GM18868 (cell line): ENCODE results near the gene KCNJ10.
"Not testable (repeated sequence)": the region's sequence is repeated elsewhere in the genome, so short reads cannot be mapped to it uniquely, and the experiment has no call there.

ENCODE experiments used
- ATAC-seq: cut with Tn5 transposase; IDR thresholded peaks from one replicate; pipeline ENCODE4 v1.9.1; 2021; ENCODE audit warnings: mild to moderate bottlenecking, moderate library complexity; ENCODE audit not compliant: unreplicated experiment

KCNJ10 gene

DNA sequence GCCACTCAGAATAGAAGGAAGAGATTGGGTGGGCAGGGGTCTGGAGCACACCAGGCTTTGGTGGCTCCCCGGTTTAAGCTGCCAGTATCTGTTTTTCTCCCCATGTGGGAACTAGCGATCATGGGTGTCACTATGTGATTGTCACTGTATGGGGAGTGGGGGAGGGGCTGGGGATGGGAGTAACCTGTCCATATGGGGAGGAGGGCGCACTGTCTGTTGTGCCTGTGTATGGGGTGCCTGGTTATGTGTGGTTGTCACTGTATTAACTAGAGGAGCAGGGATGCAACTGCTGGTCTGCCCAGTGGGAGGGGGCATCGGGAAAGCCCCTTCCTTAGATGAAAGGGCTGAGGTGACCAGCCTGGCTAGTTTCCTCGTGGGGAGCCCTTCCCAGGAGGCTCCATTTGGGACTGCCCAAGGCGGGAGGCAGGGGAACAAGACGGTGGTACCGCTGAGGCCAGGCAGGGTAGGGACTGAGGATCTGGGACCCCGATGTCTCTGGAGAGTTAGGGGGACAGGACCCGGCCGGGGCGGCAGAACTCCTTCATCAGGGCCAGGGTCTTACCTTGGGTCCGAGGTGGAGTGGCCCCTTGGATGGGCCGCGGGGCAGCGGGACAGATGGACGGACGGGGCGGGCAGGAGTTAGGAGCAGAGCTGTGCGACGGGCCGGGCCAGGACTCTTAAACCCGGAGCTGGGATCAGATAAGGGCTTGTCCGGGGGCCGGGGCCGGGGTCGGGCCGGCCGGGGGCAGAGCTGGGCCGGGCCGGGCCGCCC, at the start of gene KCNJ10:
KCNJ10 (minus strand) TSS at position 701 of the 772 bp plus-strand sequence. CDS start 27,628 bp downstream, outside the sequence.
- ATAC-seq, result peak; percentile 8

DNA sequence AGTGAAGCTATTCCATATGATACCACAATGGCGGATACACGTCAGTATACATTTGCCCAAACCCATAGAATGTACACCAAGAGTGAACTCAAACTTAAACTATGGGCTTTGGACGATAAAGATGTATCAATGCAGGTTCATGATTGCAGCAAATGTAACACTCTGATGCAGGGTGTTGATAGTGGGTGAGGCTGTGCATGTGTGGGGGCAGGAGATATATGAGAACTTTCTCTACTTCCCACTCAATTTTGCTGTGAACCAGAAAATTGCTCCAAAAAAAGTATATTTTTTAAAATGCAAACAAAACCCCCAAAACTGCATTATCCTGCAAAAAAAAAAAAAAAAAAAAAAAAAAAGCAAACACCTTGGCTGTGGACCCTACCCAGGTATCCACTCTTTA, 49.0 kb upstream of the KCNJ10 start:
- no peak for ATAC-seq

DNA sequence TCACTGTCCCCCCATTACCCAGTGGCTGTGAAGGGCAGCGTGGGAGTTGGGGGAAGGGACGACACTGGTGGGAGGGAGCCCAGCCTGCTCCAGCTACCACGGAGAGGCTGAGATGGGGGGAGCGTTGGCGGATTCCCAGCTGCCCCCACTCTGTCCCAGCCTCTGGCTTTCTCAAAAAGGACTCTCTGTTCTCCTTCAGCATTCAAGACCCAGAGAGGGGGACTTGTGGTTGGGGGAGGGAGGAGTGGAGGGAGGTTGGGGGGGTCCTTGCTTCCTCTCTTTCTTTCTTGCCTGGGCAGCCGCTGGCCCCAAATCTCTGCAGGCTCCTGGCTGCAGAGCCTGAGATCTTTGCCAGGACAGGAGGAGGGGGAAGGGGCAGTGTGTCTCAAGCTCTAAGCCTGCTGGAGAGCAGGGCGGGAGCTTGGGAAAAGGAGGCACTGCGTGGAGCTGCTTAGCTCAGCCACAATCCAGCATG, 47.8 kb upstream of the KCNJ10 start:
- no peak for ATAC-seq

DNA sequence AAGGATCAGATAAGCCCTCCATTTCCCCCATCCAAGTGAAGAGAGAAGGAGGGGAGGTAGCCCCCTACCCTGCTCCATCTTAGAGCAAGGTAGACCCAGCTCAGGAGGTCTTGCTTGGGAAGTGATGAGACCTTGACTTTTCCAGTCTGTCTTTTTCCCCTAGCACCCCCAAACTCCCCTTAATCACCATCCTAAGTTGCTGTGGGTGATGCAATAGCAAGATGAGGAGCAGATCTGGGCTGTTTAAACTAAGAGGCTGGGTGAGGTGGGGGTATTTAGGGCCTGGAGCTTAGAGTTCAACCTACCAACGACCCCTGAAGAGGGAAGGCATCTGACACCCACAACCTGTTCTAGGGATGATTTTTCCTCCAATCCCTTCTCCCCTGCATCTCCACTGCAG, 47.3 kb upstream of the KCNJ10 start:
- no peak for ATAC-seq

DNA sequence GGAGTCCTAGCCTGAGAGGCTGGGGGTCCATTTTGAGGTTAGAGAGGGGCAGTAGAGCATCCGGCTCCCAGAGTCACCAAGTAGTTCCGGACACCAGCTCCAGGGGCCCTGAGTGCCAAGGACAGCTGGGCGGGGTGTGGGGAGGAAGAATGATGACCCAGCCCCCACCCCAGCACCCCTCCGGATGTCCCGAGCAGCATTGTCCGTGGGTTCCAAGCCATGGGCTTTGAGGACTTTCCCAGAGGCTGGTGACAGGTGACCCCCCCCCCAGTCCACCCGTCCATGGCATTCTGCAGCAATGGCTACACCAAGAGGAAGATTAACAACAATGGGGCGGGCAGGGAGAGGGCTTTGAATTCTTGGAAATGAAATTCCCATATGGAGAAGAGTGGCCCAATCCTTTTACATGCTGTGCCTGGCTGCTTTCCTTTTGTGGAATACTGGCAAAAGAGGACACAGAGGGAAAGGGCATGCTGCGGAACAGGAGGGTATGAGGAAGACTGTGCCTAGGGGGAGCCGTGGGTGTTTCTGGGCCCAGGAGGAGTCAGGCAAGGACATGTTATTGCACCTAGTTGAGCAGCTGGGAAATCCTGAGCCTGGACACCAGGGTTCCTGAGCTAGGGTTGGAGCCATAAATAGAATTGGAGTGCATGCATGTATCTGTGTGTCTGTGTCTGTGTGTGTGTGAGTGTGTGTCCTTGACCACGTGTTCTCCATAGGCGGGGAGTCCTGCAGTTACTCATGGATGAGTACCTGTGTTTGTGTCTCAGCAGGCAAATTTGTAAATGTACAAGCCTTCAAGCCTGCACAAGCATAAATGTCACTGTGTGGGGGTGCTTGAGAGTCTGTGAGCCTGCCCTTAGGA, 46.6 kb upstream of the KCNJ10 start:
- ATAC-seq, result no peak

DNA sequence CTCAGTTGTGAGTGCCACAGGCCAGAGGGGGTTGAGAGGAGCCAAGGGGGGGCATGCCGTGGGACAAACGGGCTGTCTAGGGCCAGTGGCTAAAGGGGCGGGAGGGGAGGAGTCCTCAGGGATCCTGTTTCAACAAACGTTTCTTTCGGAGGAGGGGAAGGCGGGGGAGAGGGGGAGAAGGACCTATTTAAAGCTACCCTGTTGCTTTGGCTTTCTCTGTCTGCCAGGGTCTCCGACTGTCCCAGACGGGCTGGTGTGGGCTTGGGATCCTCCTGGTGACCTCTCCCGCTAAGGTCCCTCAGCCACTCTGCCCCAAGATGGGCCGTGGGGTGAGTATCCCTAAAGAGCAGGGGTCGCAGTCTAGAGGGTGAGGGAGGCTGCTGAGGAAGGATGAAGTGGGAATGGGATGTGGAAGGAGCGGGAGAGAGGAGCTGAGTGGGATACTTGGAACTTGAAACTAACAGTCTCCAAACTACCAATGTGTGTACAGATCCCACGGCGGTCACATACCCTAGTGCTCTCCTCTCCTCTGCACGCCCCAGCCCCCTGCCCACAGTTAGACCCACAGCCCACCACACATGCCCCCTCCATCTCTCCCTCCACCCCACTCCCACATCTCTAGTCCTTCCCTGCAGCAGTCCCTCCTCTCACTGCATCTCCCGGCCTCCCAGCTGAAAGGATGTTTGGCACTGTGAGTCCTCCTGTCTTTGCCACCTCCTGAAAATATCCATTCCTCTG, 45.8 kb upstream of the KCNJ10 start, which contains the start of gene ATP1A2:
ATP1A2 (plus strand) TSS at position 215 of the 738 bp plus-strand sequence; CDS start at position 318, 103 bp downstream.
- ATAC-seq, result no peak

DNA sequence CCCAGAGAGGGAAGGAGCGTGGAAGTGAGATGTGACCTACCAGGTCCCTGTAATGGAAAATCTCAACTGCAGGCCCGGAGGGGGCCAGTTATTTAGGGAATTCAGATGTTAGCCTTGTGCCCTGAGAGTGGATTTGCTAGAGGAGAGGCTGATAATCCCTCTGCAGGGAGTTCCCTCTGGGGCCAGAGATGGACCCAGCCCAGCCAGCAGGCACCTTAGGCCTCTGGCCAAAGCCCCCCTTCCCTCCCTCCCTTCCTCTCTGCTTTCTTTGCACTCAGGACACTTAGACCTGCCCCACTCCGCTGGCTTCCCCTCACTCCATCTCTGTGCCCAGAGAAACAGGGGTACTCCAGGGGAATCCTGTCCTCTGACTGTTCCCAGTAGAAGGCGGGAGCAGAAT, 44.1 kb upstream of the KCNJ10 start:
- ATAC-seq, result no peak

DNA sequence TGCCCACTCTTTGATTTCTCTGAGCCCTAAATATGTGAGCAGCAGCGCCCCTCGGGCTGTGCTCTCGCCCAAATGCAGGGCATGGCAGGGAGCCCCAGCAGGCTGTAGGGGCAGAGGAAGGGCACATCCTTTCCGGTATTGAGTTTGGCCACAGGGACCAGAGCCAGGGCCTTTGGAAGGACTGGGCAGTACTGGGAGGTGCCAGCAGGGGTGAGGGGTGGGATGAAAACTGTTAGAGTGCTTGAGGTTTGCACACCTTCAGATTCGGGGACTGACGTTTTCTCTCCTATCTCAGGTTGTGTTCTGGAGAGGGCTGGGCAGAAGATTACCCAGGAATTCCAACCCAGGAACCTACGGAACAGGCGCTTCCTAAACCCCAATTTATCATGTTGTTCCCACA, 43.4 kb upstream of the KCNJ10 start:
- ATAC-seq, result no peak

DNA sequence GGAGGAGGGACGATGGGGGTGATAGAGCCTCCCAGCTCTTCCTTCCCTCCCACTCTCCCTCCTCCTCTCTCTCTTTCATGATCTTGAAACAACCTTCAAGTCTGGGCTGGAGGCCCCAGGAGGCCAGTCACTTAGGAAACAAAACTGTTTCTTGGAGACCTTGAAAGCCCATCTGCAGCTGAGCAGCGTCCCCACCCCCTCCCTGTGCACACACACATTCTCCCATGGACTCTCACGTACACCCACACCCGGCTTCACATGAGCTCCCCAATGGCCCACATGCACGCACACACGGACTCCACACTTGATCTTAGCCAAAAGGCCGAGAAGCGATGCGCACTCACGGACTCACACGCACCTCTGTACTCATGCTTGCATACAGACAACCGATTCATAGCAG, 42.4 kb upstream of the KCNJ10 start:
- no peak for ATAC-seq

DNA sequence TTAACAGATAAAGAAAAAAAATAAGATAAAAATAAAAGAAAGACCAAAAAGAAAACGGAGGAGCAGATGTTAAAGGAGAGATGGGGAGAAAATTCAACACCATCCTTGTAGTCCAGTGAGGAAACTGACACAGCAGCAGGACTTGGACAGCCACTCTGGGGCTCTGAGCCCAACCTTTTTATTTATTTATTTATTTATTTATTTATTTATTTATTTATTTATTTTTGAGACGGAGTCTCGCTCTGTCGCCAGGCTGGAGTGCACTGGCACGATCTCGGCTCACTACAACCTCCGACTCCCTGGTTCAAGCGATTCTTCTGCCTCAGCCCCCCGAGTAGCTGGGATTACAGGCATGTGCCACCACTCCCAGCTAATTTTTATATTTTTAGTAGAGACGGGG, 41.5 kb upstream of the KCNJ10 start:
- ATAC-seq, result not testable (repeated sequence)

DNA sequence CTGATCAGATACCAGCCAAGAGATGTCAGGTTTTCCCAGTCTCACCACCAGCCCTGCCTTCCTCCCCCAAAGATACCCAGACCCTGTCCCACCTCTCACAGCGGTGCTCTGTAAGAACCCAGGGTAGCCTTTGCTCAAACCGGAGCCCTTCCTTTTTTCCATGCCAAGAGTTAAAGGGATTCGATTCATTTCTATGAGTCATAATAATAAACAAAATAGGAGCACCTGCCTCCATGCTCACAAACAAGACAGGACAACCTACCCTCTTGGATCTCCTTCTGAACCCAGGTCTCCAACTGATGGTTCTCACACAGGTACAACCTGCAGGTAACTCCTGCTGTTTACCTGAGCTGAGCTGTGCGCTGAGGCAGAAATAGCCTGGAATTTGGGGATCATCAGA, 39.7 kb upstream of the KCNJ10 start:
- ATAC-seq, result no peak

DNA sequence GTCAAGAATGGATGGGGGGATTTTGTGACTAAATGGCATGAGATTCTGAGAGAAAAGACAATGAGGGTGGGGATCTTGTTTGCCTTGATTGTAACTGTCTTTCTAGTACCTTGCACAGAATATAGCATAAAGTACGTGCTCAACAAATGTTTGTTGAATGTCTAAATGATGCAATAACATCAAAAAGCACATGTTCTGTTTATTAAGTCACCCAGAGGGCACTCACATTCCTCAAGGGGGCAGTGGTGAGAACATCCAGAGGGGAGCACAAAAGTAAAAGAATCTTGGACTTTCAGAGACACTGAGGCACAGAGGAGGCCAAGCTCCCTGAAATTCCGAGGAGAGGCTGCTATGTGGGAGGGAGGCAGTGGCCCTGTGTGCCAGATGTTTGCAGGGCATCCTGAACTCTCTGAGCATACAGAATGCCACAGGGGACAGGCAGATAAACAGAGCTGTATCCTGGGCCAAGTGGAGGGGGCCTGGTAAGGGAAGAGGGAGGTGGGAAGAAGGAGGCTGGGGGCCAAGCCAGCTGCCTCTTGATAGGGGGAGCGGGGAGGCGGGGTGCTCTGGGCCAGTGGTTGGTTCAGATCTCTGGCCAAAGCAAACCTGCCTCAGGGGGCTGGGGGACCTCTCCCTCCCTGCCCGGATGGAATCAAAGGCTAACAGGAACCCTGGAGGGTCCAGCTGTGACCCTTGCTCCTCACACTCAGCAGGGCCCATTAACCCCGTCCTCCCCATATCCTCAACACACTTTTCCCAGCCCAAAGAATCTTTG, 39.1 kb upstream of the KCNJ10 start:
- ATAC-seq, result no peak

DNA sequence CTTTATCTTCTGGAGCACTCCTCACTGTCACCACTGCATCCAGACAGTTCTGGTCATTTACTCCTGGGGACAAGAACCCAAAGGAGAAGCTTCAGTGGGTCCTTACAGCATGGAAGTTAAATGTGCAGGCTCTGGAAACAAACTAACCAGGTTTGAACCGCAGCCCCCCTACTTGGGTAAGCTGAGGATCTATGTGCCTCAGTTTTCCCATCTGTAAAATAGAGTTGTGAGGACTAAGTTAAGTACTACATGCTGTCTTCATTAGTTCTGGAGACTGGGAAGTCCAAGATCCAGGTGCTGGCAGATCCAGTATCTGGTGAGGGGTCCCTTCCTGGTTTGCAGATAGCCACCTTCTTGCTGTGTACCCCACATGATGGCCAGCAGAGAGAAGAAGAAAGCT, 37.6 kb upstream of the KCNJ10 start:
- no peak for ATAC-seq

DNA sequence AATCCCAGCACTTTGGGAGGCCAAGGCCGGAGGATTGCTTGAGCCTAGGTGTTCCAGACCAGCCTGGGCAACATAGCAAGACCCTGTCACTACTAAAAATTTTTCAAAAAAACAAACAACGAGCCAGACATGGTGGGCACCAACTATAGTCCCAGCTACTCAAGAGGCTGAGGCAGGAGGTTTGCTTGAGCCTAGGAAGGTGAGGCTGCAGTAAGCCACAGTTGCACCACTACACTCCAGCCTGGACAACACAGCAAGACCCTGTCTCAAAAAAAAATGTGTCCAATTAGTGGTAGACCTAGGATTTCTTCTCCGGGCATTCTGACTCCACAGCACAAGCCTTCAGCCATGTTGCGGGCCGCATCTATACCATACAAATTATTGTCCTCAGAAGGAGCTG, 35.2 kb upstream of the KCNJ10 start:
- ATAC-seq, result no peak

DNA sequence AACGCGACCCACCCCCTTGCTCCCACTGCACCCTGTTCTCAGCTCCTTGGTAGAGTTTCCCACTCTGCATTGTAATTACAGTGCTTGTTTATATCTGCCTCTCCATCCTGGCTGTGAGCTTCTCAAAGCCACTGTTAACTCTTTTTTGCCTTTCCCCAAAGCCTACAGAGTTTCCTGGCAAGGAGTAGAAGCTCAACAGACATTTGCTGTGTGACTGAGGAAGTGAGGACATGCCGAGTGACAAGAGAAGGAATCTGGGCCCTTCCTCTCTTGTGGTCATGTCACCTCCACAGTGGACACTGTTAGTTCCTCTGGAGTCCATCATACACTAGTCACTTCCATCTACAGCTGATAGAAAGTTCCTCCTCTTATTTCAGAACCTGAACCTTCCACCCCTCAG, 34.5 kb upstream of the KCNJ10 start:
- ATAC-seq, result no peak

DNA sequence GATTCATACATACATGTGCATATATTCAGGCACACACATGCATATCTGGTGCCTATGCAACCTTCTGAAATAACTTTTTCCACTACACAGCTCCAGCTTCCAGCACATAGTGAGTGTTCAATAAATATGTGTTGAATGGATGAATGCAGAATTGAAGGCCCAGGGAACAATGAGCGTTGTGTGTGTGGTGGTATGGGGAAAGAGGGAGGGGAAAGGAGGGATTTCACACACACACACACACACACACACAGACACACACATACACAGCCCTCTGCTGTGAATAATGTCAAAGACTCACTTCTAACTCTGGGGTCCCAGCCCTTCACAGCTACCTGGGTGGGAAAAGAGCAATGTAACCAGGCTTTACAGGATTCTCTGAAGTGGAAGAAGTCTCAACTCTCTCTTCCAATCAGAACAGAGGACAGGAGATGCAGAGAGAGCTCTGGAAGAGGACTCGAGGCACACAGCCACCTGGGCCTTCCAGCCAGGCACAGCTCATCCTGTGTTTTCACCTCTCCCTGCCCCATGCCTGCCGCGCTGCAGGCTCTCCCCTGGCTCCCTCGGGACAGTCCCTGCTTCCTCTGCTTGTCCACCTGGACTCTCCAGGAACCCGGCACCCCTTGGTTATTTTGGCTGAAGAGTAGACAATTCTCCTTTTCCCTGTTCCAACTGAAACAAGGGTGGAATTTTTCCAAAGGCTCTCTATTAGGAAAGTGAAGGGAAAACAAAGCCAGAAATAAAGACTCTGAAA, 33.9 kb upstream of the KCNJ10 start:
- no peak for ATAC-seq

DNA sequence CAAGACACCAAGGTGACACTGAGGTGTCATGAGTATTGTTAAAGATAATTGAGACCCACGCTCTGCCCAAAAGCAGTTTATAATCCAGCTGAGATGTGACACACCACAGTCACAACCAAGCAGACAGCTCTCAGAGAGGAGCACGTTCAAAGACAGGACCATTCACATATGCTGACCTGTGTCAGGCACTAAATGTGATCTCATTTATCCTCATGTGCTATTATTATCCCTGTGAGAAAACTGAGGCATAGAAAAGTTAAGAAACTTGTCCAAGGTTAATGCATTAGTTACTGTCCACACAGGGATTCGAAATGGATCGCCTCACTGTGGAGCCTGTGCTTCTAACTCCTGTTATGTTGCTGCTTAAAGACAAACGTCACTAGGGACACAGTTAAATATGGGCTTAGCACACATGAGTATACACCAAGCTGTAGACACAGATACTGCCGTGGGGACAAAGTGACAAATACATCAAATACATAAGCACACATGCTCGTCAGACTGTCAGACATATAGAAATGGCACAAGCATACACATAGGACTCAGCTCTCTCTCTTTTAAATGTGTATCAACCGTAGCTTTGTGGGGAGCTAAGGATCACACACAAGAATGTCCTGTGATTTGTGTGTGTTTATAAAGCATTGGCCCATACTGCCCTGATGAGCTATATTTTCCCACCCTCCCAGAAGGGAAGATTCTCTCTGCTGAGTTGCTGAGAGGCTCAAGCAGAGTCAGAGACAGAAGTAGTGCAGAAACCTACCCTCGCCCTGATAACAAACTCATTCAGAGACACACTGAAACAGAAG, 32.0 kb upstream of the KCNJ10 start:
- no peak for ATAC-seq

DNA sequence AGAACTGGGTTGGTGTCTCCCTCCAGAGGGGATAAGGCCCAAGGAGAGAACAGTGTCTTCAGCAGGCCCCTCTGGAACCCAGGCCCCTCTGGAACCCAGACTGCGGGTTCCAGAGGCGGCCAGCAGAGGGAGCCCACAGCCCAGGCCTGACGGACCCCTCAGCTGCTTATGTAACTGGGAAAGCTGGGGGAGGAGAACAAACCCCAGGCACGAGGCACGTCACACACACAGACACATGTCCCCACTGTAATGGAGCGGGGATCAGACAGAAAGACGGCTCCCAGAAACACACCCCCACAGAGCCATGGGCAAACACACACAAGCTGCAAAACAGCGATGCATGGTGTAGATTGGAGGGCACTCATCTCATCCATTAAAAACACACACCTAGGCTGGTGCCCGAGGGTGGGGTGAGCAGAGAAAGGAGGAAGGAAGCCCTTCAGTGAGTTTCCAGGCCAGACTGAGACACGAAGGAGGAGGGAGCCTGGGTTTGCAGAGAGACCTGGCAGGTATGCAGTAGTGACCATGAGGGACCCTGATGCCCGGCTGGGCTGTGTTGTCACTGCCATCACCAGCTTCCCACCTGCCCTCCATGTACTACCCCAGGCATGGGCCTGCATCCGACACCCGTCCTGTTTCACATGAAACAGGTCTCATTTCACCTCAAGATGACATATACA, 31.2 kb upstream of the KCNJ10 start:
- ATAC-seq, result peak; percentile 37
